Measurements from ENCODE around the gene POFUT1.

POFUT1 gene

GRCh38 chr20:32208499-32209154 lies 947 bp downstream of the POFUT1 start:
- no peak for TF ChIP-seq CTCF (IDR thresholded peaks at IDR 0.05; ENCODE audit: control insufficient read depth, extremely low read depth, insufficient read depth)
- peak overlapping the region; percentile 80 for H3K4me3 ChIP-seq (ENCODE audit: low read depth, low read length)
- DNase-seq (ENCODE audit: low read depth) = no peak

- DNase-seq (ENCODE audit: low read depth) = no peak
- TF ChIP-seq CTCF (IDR thresholded peaks at IDR 0.05; ENCODE audit: control insufficient read depth, extremely low read depth, insufficient read depth) = no peak
- H3K4me3 ChIP-seq (ENCODE audit: low read depth, low read length) = no peak overlapping the region
Measured at GRCh38 chr20:32209850-32210605, 2.3 kb downstream of the POFUT1 start.

- H3K4me3 ChIP-seq (ENCODE audit: low read depth, low read length) = no peak overlapping the region
- no peak for TF ChIP-seq CTCF (IDR thresholded peaks at IDR 0.05; ENCODE audit: control insufficient read depth, extremely low read depth, insufficient read depth)
- no peak for DNase-seq (ENCODE audit: low read depth)
Measured at GRCh38 chr20:32213870-32214269, 6.2 kb downstream of the POFUT1 start.

- TF ChIP-seq CTCF (IDR thresholded peaks at IDR 0.05; ENCODE audit: control insufficient read depth, extremely low read depth, insufficient read depth) = no peak
- DNase-seq (ENCODE audit: low read depth) = no peak
- no peak overlapping the region for H3K4me3 ChIP-seq (ENCODE audit: low read depth, low read length)
Measured at GRCh38 chr20:32215147-32215546, 7.5 kb downstream of the POFUT1 start.

GRCh38 chr20:32215729-32216128 lies 8.0 kb downstream of the POFUT1 start:
- no peak overlapping the region for H3K4me3 ChIP-seq (ENCODE audit: low read depth, low read length)
- DNase-seq (ENCODE audit: low read depth) = no peak
- no peak for TF ChIP-seq CTCF (IDR thresholded peaks at IDR 0.05; ENCODE audit: control insufficient read depth, extremely low read depth, insufficient read depth)

GRCh38 chr20:32216179-32217142 lies 8.8 kb downstream of the POFUT1 start:
- no peak for TF ChIP-seq CTCF (IDR thresholded peaks at IDR 0.05; ENCODE audit: control insufficient read depth, extremely low read depth, insufficient read depth)
- H3K4me3 ChIP-seq (ENCODE audit: low read depth, low read length) = no peak overlapping the region
- no peak for DNase-seq (ENCODE audit: low read depth)

All from LNCaP clone FGC (cell line).